Iris pigment epithelial cell (primary cell): ENCODE results near the gene DNAH1.

Experiments
- DNase-seq: peaks from one replicate; pipeline ENCODE4 v3.0.0-alpha.2; 2011; ENCODE audit warnings: low read depth

The DNAH1 gene

DNA sequence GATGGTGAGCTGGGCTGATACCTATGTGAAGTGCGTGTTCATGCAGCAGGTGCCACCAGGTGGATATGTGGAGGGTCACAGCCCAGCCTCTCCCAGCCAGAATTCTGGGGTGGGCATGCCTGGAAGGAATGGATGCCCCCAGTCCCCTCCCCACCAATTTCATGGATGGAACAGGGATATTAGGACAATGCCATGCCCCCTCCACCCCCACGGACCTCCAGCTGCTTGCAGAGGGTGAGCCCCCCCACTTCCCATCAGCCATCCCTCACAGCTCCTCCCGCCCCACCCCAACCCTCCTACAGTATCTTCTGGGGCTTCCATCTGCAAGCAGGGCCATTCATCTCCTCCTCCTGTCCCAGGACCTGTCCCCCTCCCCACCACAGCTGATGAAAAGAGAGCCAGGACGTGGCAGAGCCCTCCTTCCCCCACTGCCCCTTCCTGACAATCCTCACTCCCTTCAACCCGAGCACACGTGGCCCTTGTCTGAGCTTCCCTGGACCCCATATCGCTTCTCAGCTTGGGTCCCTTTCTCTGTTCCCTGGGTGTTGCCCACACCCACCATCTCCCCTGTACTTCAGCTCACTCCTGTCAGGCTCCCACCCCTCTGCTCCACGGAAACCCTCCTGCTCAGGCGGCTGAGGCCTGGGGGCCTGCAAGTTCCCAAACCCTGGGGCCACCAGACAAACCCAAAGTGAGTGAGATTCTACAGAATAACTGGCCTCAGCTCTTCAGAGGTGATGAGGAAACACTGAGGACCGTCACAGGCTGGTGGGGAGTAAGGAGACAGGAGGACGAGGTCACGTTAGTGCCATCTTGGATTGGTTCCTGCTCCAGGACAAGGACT lies 131.6 kb downstream of the DNAH1 start:
- no peak for DNase-seq
